H9 (cell line): Measurements from ENCODE around the gene RHOU. TPM values are rescaled to one million over a fixed set of nuclear protein-coding genes. Genes with fewer than 3 reads are reported as not detected.

Source experiments
- DNase-seq: peaks from one replicate; pipeline ENCODE4 v3.0.0-alpha.2; 2017
- H2AFZ ChIP-seq: one replicate; pipeline ENCODE4 v1.6.1; 2013; ENCODE audit warnings: mild to moderate bottlenecking, low read length, control low read depth, moderate library complexity
- H2AK5ac ChIP-seq: 2 replicates; pipeline ENCODE4 v1.6.1; 2013; ENCODE audit warnings: low read length, control low read depth, mixed read lengths; ENCODE audit not compliant: insufficient read length
- H2BK120ac ChIP-seq: one replicate; pipeline ENCODE4 v1.6.1; 2013; ENCODE audit warnings: low read depth, mild to moderate bottlenecking, low read length, control low read depth, inconsistent platforms; ENCODE audit not compliant: poor library complexity, severe bottlenecking
- H2BK12ac ChIP-seq: 2 replicates; pipeline ENCODE4 v1.6.1; 2013; ENCODE audit warnings: low read length, control low read depth, mixed read lengths, low read depth; ENCODE audit not compliant: insufficient read length
- H2BK15ac ChIP-seq: 2 replicates; pipeline ENCODE4 v1.6.1; 2013; ENCODE audit warnings: low read depth, low read length, control low read depth
- H2BK20ac ChIP-seq: one replicate; pipeline ENCODE4 v1.6.1; 2013; ENCODE audit warnings: low read depth, mild to moderate bottlenecking, low read length, control low read depth, inconsistent platforms; ENCODE audit not compliant: poor library complexity, severe bottlenecking
- H2BK5ac ChIP-seq: 2 replicates; pipeline ENCODE4 v1.6.1; 2013; ENCODE audit warnings: low read length, control low read depth, mixed read lengths; ENCODE audit not compliant: insufficient read length
- H3K14ac ChIP-seq: 2 replicates; pipeline ENCODE4 v1.6.1; 2013; ENCODE audit warnings: low read length, control low read depth; ENCODE audit not compliant: insufficient read depth
- H3K18ac ChIP-seq: 2 replicates; pipeline ENCODE4 v1.6.1; 2013; ENCODE audit warnings: low read depth, mild to moderate bottlenecking, mixed read lengths, low read length, control low read depth; ENCODE audit not compliant: insufficient read length
- H3K23ac ChIP-seq: 2 replicates; pipeline ENCODE4 v1.6.1; 2013; ENCODE audit warnings: low read length, control low read depth, mixed read lengths, low read depth; ENCODE audit not compliant: insufficient read length
- H3K23me2 ChIP-seq: 2 replicates; pipeline ENCODE4 v1.6.1; 2013; ENCODE audit warnings: low read depth, mild to moderate bottlenecking, mixed read lengths, low read length, control low read depth; ENCODE audit not compliant: insufficient read length, poor library complexity, severe bottlenecking
- H3K27ac ChIP-seq: 2 replicates; pipeline ENCODE4 v1.5.1; 2013; ENCODE audit warnings: low read length, control low read depth, mixed read lengths, low read depth; ENCODE audit not compliant: insufficient read length
- H3K27me3 ChIP-seq: 2 replicates; pipeline ENCODE4 v1.6.1; 2013; ENCODE audit warnings: low read length, control low read depth, inconsistent platforms; ENCODE audit not compliant: insufficient read depth
- H3K4ac ChIP-seq: 2 replicates; pipeline ENCODE4 v1.6.1; 2013; ENCODE audit warnings: low read depth, mild to moderate bottlenecking, control low read depth, inconsistent platforms, low read length, moderate library complexity
- H3K4me1 ChIP-seq: 2 replicates; pipeline ENCODE4 v1.6.1; 2013; ENCODE audit warnings: low read length, control low read depth, inconsistent platforms; ENCODE audit not compliant: insufficient read depth
- H3K4me2 ChIP-seq: 2 replicates; pipeline ENCODE4 v1.6.1; 2013; ENCODE audit warnings: low read length, control low read depth, mixed read lengths; ENCODE audit not compliant: insufficient read length, insufficient read depth
- H3K56ac ChIP-seq: 2 replicates; pipeline ENCODE4 v1.6.1; 2013; ENCODE audit warnings: low read depth, mild to moderate bottlenecking, mixed read lengths, low read length, control low read depth; ENCODE audit not compliant: insufficient read length
- H3K79me1 ChIP-seq: 2 replicates; pipeline ENCODE4 v1.6.1; 2013; ENCODE audit warnings: low read depth, mild to moderate bottlenecking, moderate library complexity, low read length, control low read depth, inconsistent platforms; ENCODE audit not compliant: insufficient read depth, poor library complexity, severe bottlenecking
- H3K79me2 ChIP-seq: 2 replicates; pipeline ENCODE4 v1.6.1; 2013; ENCODE audit warnings: low read length, control low read depth, inconsistent platforms; ENCODE audit not compliant: insufficient read depth
- H3K9ac ChIP-seq: 2 replicates; pipeline ENCODE4 v1.6.1; 2013; ENCODE audit warnings: low read length, control low read depth, mixed read lengths; ENCODE audit not compliant: insufficient read length; ENCODE audit errors: extremely low read depth
- H3K9me3 ChIP-seq: one replicate; pipeline ENCODE4 v1.6.1; 2013; ENCODE audit warnings: low read depth, low read length, inconsistent platforms; ENCODE audit not compliant: control insufficient read depth
- H3T11ph ChIP-seq: one replicate; pipeline ENCODE4 v1.6.1; 2013; ENCODE audit warnings: mild to moderate bottlenecking, low read length, control low read depth, inconsistent platforms
- H4K20me1 ChIP-seq: one replicate; pipeline ENCODE4 v1.6.1; 2013; ENCODE audit not compliant: control insufficient read depth, insufficient read length, insufficient read depth
- H4K5ac ChIP-seq: 2 replicates; pipeline ENCODE4 v1.6.1; 2013; ENCODE audit warnings: low read depth, mild to moderate bottlenecking, mixed read lengths, low read length, control low read depth; ENCODE audit not compliant: insufficient read length
- H4K8ac ChIP-seq: replicated peaks from 2 replicates; pipeline ENCODE4 v1.6.1; 2013; ENCODE audit warnings: low read length, control low read depth, mixed read lengths, low read depth; ENCODE audit not compliant: insufficient read length
- H4K91ac ChIP-seq: 2 replicates; pipeline ENCODE4 v1.6.1; 2013; ENCODE audit warnings: low read depth, mild to moderate bottlenecking, moderate library complexity, mixed read lengths, low read length, control low read depth; ENCODE audit not compliant: insufficient read length
- H3K27ac Mint-ChIP-seq, 3 experiments: 2 replicates in 2 of 3; 3 replicates in 1 of 3; pipeline ENCODE4 v1.8.0; 2020 to 2021; ENCODE audit warnings: mixed read lengths in 3 of 3, mild to moderate bottlenecking in 1 of 3, moderate library complexity in 1 of 3
- H3K27me3 Mint-ChIP-seq: 2 replicates; pipeline ENCODE4 v1.8.0; 2021; ENCODE audit warnings: low read depth, mild to moderate bottlenecking, moderate library complexity, mixed read lengths
- H3K36me3 Mint-ChIP-seq, 3 experiments: 2 replicates in 2 of 3; 3 replicates in 1 of 3; pipeline ENCODE4 v1.8.0; 2020 to 2021; ENCODE audit warnings: low read depth in 3 of 3, mixed read lengths in 3 of 3; ENCODE audit not compliant: insufficient read depth in 1 of 3
- H3K4me1 Mint-ChIP-seq, 2 experiments: 2 replicates each; pipeline ENCODE4 v1.8.0; 2020; ENCODE audit warnings: mixed read lengths in 2 of 2
- H3K4me3 Mint-ChIP-seq, 2 experiments: 2 replicates in 1 of 2; 3 replicates in 1 of 2; pipeline ENCODE4 v1.8.0; 2020 to 2021; ENCODE audit warnings: mild to moderate bottlenecking in 2 of 2, mixed read lengths in 2 of 2, moderate library complexity in 1 of 2
- H3K9me3 Mint-ChIP-seq, 2 experiments: 2 replicates in 1 of 2; 3 replicates in 1 of 2; pipeline ENCODE4 v1.8.0; 2020; ENCODE audit warnings: mild to moderate bottlenecking in 2 of 2, mixed read lengths in 2 of 2, moderate library complexity in 1 of 2
- CTCF ChIP-seq: fragments of 200-600 bp; sonication (generic); conservative IDR thresholded peaks from 3 replicates; pipeline ENCODE4 v1.8.0; 2021; ENCODE audit warnings: antibody characterized with exemption, mild to moderate bottlenecking
- WGBS: extraction: QIAGEN DNeasy Blood & Tissue Kit; methylation state at CpG from one replicate; pipeline ENCODE4 v1.1.7; 2013; ENCODE audit warnings: missing lambda C conversion rate, low lambda C conversion rate, mixed read lengths; ENCODE audit not compliant: insufficient read length; ENCODE audit errors: extremely low coverage; 5-methylcytosine and 5-hydroxymethylcytosine counted together
- total RNA-seq: library from RNA; stranded (reverse); gene quantifications from 2 replicates; pipeline ENCODE4 v1.2.1, GENCODE V29; 2021

The RHOU gene
- total RNA-seq, 1 experiment from 2014 or later, result 3.9 TPM

- H3K4me2 ChIP-seq, result no peak overlapping the region
- H3K4ac ChIP-seq, result no peak overlapping the region
- no peaks in the 10 kb centered on the region for H3K27me3 ChIP-seq
- no peak overlapping the region for H3K9ac ChIP-seq
- H4K91ac ChIP-seq, result no peak overlapping the region
- no peaks in the 10 kb centered on the region for H3K23me2 ChIP-seq
- no peaks in the 10 kb centered on the region for H3K79me1 ChIP-seq
- no peaks in the 10 kb centered on the region for H4K20me1 ChIP-seq
- no peak overlapping the region for H3K18ac ChIP-seq
- H2BK5ac ChIP-seq, result no peak overlapping the region
- TF ChIP-seq CTCF, result no peak
- H3K27ac ChIP-seq, result no peak overlapping the region
- no peak overlapping the region for H2AFZ ChIP-seq
- H2BK12ac ChIP-seq, result no peak overlapping the region
- Mint-ChIP-seq H3K4me3 (no peak overlapping the region), H3K27ac (no peak overlapping the region), H3K9me3 (no peaks in the 10 kb centered on the region), H3K36me3 (no peaks in the 10 kb centered on the region), H3K27me3 (peaks cover 4% of the 10 kb centered on the region; the same call in 1 of the 2 replicates), H3K4me1 (peaks cover 5 to 12% of the 10 kb centered on the region in 2 experiments)
- no CpG with 5 or more reads among the region's 2 CpGs for WGBS
- H3K56ac ChIP-seq, result no peak overlapping the region
- H3K79me2 ChIP-seq, result no peaks in the 10 kb centered on the region
- no peak overlapping the region for H3T11ph ChIP-seq
- H3K9me3 ChIP-seq, result no peaks in the 10 kb centered on the region
- H3K14ac ChIP-seq, result no peak overlapping the region
- H3K4me1 ChIP-seq, result no peaks in the 10 kb centered on the region
- H4K5ac ChIP-seq, result no peak overlapping the region
- no peak overlapping the region for H2BK20ac ChIP-seq
- no peak overlapping the region for H4K8ac ChIP-seq
- no peak overlapping the region for H2BK15ac ChIP-seq
- DNase-seq, result no peak
- no peak overlapping the region for H2BK120ac ChIP-seq
- H3K23ac ChIP-seq, result no peak overlapping the region
- H2AK5ac ChIP-seq, result no peak overlapping the region
Measured at GRCh38 chr1:228749765-228750164, 14.5 kb downstream of the RHOU start.
